IMR-90 (cell line): ENCODE measurements around the gene CPOX. TPM values are rescaled to one million over a fixed set of nuclear protein-coding genes. Genes with fewer than 3 reads are reported as not detected.

ENCODE experiments used
- ATAC-seq: fragments of 200-7000 bp; cut with Tn5 transposase; 2 replicates; pipeline ENCODE4 v1.9.1; 2020; ENCODE audit warnings: low read depth, mild to moderate bottlenecking, moderate library complexity
- BruUV-seq: library from RNA; stranded (reverse); fragments of 400-500 nt; replicated peaks from 2 replicates; lab custom pipeline; 2021; lab: Mats Ljungman, UMichigan
- CTCF ChIA-PET: fragments of 300-600 bp; formaldehyde crosslinking; extraction: SDS; loops from one replicate; lab custom pipeline; 2021; ENCODE audit warnings: antibody characterized with exemption; lab: Yijun Ruan, JAX
- POLR2A ChIA-PET: fragments of 300-600 bp; sonication (Branson Sonifier 250); formaldehyde crosslinking; loops from one replicate; lab custom pipeline; 2022; ENCODE audit warnings: antibody characterized with exemption; ENCODE audit not compliant: unreplicated experiment; lab: Charles Lee
- DNase-seq: peaks from one replicate; pipeline ENCODE4 v3.0.0; 2013
- H2AFZ ChIP-seq: replicated peaks from 2 replicates; pipeline ENCODE3; 2013; ENCODE audit warnings: low read length, mild to moderate bottlenecking; ENCODE audit not compliant: poor library complexity
- H2AK5ac ChIP-seq: 2 replicates; pipeline ENCODE4 v1.6.1; 2013; ENCODE audit warnings: low read depth, low read length, inconsistent platforms
- H2AK9ac ChIP-seq: replicated peaks from 2 replicates; pipeline ENCODE3; 2013; ENCODE audit warnings: mild to moderate bottlenecking, low read depth, low read length, moderate library complexity; ENCODE audit not compliant: poor library complexity
- H2BK120ac ChIP-seq: 2 replicates; pipeline ENCODE4 v1.6.1; 2013; ENCODE audit warnings: low read depth, low read length, inconsistent platforms
- H2BK15ac ChIP-seq: 3 replicates; pipeline ENCODE4 v1.6.1; 2013; ENCODE audit warnings: low read depth, low read length, inconsistent platforms
- H2BK20ac ChIP-seq: 2 replicates; pipeline ENCODE4 v1.6.1; 2013; ENCODE audit warnings: low read depth, mild to moderate bottlenecking, inconsistent platforms, low read length, moderate library complexity
- H2BK5ac ChIP-seq: 2 replicates; pipeline ENCODE4 v1.6.1; 2013; ENCODE audit warnings: mild to moderate bottlenecking, low read depth, low read length, inconsistent platforms; ENCODE audit not compliant: poor library complexity, severe bottlenecking
- H3K14ac ChIP-seq: replicated peaks from 2 replicates; pipeline ENCODE4 v1.6.1; 2013; ENCODE audit warnings: low read depth, low read length, inconsistent platforms
- H3K18ac ChIP-seq: 2 replicates; pipeline ENCODE4 v1.6.1; 2013; ENCODE audit warnings: low read depth, low read length, control low read depth
- H3K23ac ChIP-seq: 2 replicates; pipeline ENCODE4 v1.6.1; 2013; ENCODE audit warnings: low read depth, low read length, inconsistent platforms
- H3K27ac ChIP-seq: 2 replicates; pipeline ENCODE4 v1.5.1; 2013; ENCODE audit warnings: mild to moderate bottlenecking, control low read depth, low read length; ENCODE audit not compliant: insufficient read depth
- H3K27me3 ChIP-seq: 2 replicates; pipeline ENCODE4 v1.6.1; 2013; ENCODE audit warnings: low read length; ENCODE audit not compliant: control insufficient read depth, insufficient read depth
- H3K36me3 ChIP-seq: 2 replicates; pipeline ENCODE4 v1.6.1; 2013; ENCODE audit warnings: low read length, mixed read lengths; ENCODE audit not compliant: control insufficient read depth, insufficient read depth
- H3K4ac ChIP-seq: 2 replicates; pipeline ENCODE4 v1.6.1; 2013; ENCODE audit warnings: low read depth, low read length, inconsistent platforms
- H3K4me1 ChIP-seq: 2 replicates; pipeline ENCODE4 v1.6.1; 2013; ENCODE audit warnings: low read length, mixed read lengths; ENCODE audit not compliant: control insufficient read depth, insufficient read depth
- H3K4me2 ChIP-seq: 2 replicates; pipeline ENCODE4 v1.6.1; 2013; ENCODE audit warnings: low read depth, mild to moderate bottlenecking, control low read depth, low read length, moderate library complexity
- H3K4me3 ChIP-seq: 2 replicates; pipeline ENCODE4 v1.5.1; 2013; ENCODE audit warnings: low read depth, mild to moderate bottlenecking, control low read depth, low read length, moderate library complexity; ENCODE audit not compliant: insufficient read depth
- H3K56ac ChIP-seq: 2 replicates; pipeline ENCODE4 v1.6.1; 2013; ENCODE audit warnings: low read length, inconsistent platforms; ENCODE audit not compliant: insufficient read depth; ENCODE audit errors: extremely low read depth
- H3K79me1 ChIP-seq, 2 experiments: 2 replicates each; pipeline ENCODE4 v1.6.1; 2013; ENCODE audit warnings: low read length in 2 of 2, inconsistent platforms in 1 of 2, low read depth in 1 of 2
- H3K9ac ChIP-seq: 2 replicates; pipeline ENCODE4 v1.6.1; 2013; ENCODE audit warnings: low read depth, low read length, control low read depth
- H3K9me1 ChIP-seq: 2 replicates; pipeline ENCODE4 v1.6.1; 2013; ENCODE audit warnings: low read length, inconsistent platforms; ENCODE audit not compliant: insufficient read depth
- H3K9me3 ChIP-seq: 2 replicates; pipeline ENCODE4 v1.6.1; 2013; ENCODE audit warnings: low read length; ENCODE audit not compliant: control insufficient read depth, insufficient read depth
- H4K20me1 ChIP-seq: 2 replicates; pipeline ENCODE4 v1.6.1; 2013; ENCODE audit warnings: low read length, inconsistent platforms; ENCODE audit not compliant: insufficient read depth
- H4K5ac ChIP-seq: 2 replicates; pipeline ENCODE4 v1.6.1; 2013; ENCODE audit warnings: mild to moderate bottlenecking, low read depth, low read length, control low read depth
- H4K8ac ChIP-seq, 2 experiments: 2 replicates each; pipeline ENCODE4 v1.6.1; 2013; ENCODE audit warnings: low read depth in 2 of 2, low read length in 2 of 2, control low read depth in 1 of 2, inconsistent platforms in 1 of 2
- H4K91ac ChIP-seq: 2 replicates; pipeline ENCODE4 v1.6.1; 2013; ENCODE audit warnings: low read depth, low read length, inconsistent platforms; ENCODE audit not compliant: insufficient read depth
- BHLHE40 ChIP-seq: fragments of 150-350 bp; IDR thresholded peaks from 2 replicates; pipeline ENCODE4 v1.6.1; 2016; ENCODE audit warnings: mild to moderate bottlenecking, low read depth, low read length
- CEBPB ChIP-seq: IDR thresholded peaks from 2 replicates; pipeline ENCODE4 v1.6.1; 2012; ENCODE audit warnings: low read depth, low read length, improper control_type of control experiment
- CHD1 ChIP-seq: IDR thresholded peaks from 2 replicates; pipeline ENCODE4 v1.6.1; 2012; ENCODE audit warnings: low read depth, low read length, improper control_type of control experiment
- FOS ChIP-seq: fragments of 150-350 bp; IDR thresholded peaks from 2 replicates; pipeline ENCODE4 v1.6.1; 2016; ENCODE audit warnings: low read depth, low read length
- MAFK ChIP-seq: IDR thresholded peaks from 2 replicates; pipeline ENCODE4 v1.6.1; 2012; ENCODE audit warnings: low read depth, low read length, improper control_type of control experiment
- MAZ ChIP-seq: IDR thresholded peaks from 2 replicates; pipeline ENCODE4 v1.6.1; 2012; ENCODE audit warnings: low read depth, mild to moderate bottlenecking, low read length, improper control_type of control experiment, moderate library complexity, borderline replicate concordance
- MXI1 ChIP-seq: IDR thresholded peaks from 2 replicates; pipeline ENCODE4 v1.6.1; 2012; ENCODE audit warnings: low read depth, mild to moderate bottlenecking, low read length, moderate library complexity, borderline replicate concordance
- NFE2L2 ChIP-seq: fragments of 150-350 bp; IDR thresholded peaks from 2 replicates; pipeline ENCODE4 v1.6.1; 2016; ENCODE audit warnings: low read depth, mild to moderate bottlenecking, low read length
- POLR2A ChIP-seq: IDR thresholded peaks from 2 replicates; pipeline ENCODE4 v1.6.1; 2012; ENCODE audit warnings: mild to moderate bottlenecking, low read depth, low read length
- RAD21 ChIP-seq: IDR thresholded peaks from 2 replicates; pipeline ENCODE4 v1.6.1; 2012; ENCODE audit warnings: low read length, improper control_type of control experiment
- RCOR1 ChIP-seq: IDR thresholded peaks from 2 replicates; pipeline ENCODE4 v1.6.1; 2012; ENCODE audit warnings: mild to moderate bottlenecking, low read length, improper control_type of control experiment; ENCODE audit not compliant: insufficient replicate concordance
- RFX5 ChIP-seq: IDR thresholded peaks from 2 replicates; pipeline ENCODE4 v1.8.0; 2012; ENCODE audit warnings: low read depth, mild to moderate bottlenecking, low read length, moderate library complexity
- SMC3 ChIP-seq: fragments of 150-350 bp; IDR thresholded peaks from 2 replicates; pipeline ENCODE4 v1.6.1; 2016; ENCODE audit warnings: low read depth, mild to moderate bottlenecking, antibody characterized with exemption, low read length, moderate library complexity
- dilution Hi-C: fragments of 300-500 bp; cut with HindIII; formaldehyde crosslinking; loops from one replicate; pipeline ENCODE4 v1.14.3; 2018; ENCODE audit warnings: low sequenced_read_pairs; ENCODE audit not compliant: unreplicated experiment
- in situ Hi-C: fragments of 300-500 bp; cut with MboI; formaldehyde crosslinking; loops from 3 replicates; pipeline ENCODE4 v1.14.3; 2019; ENCODE audit warnings: low sequenced_read_pairs, inconsistent platforms, mixed read lengths
- intact Hi-C: fragments of 100-400 bp; cut with micrococcal nuclease; formaldehyde crosslinking; loops from 2 replicates; pipeline ENCODE4 v1.10.0; 2022
- polyA plus RNA-seq, 3 experiments: library from polyadenylated mRNA; depleted of rRNA; stranded (reverse); fragments of >200 nt; gene quantifications; 2 replicates each; pipeline ENCODE4 v1.2.3, GENCODE V29; 2012; ENCODE audit warnings: low replicate concordance in 1 of 3
- total RNA-seq: library from RNA; depleted of rRNA; stranded (reverse); fragments of >200 nt; gene quantifications from 2 replicates; pipeline ENCODE4 v1.2.3, GENCODE V29; 2012
- TF ChIP-seq, protein P1 (sequence below): fragments of 150-350 bp; IDR thresholded peaks from 2 replicates; pipeline ENCODE4 v1.6.1; 2017; ENCODE audit warnings: mild to moderate bottlenecking, antibody characterized with exemption, low read length, low read depth
- TF ChIP-seq, protein P2 (sequence below): fragments of 150-350 bp; IDR thresholded peaks from 2 replicates; pipeline ENCODE4 v1.6.1; 2016; ENCODE audit warnings: low read depth, mild to moderate bottlenecking, low read length, moderate library complexity, borderline replicate concordance
- TF ChIP-seq, protein P3 (sequence below): conservative IDR thresholded peaks from 2 replicates; pipeline ENCODE4 v1.5.1; 2012; ENCODE audit warnings: mild to moderate bottlenecking, low read depth, low read length, improper control_type of control experiment

Gene CPOX
- total and polyA plus RNA-seq, 2 of the 4 experiments (the other 2 are of a cell fraction), result 14.5 to 19.4 TPM

DNA sequence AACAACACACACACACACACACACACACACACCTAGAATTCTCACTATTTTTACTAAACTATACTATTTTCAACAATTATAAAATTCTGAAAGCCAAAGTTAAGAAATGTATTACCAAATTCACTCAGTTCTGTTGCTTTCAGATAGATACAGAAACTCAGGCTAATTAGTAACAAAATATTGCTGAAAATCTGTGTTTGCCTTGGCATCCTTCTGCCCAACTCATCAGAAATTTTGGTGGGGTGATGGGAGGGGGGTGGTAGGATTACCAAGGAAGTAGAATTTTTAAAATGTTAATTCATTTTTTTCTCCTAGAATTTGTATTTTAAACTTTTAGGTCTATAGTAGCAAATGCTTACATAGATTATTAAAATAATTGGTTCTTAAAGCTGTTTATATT is 2.7 kb upstream of the CPOX start:
- Histone ChIP-seq H3K4me3 (no peak overlapping the region), H2BK20ac (no peak overlapping the region), H2AK5ac (no peak overlapping the region), H3K23ac (no peak overlapping the region), H3K9ac (no peak overlapping the region), H3K4me2 (no peak overlapping the region), H3K79me1 (peaks cover 8 to 16% of the 10 kb centered on the region in 2 experiments; a peak in 3 of 4 replicates), H3K9me1 (no peaks in the 10 kb centered on the region), H2AFZ (no peak overlapping the region), H2AK9ac (no peak overlapping the region), H4K8ac (no peak overlapping the region), H2BK120ac (no peak overlapping the region), H3K36me3 (no peaks in the 10 kb centered on the region), H4K20me1 (no peaks in the 10 kb centered on the region), H3K4ac (no peak overlapping the region), H4K5ac (no peak overlapping the region), H4K91ac (no peak overlapping the region), H3K27ac (no peak overlapping the region), H3K18ac (no peak overlapping the region), H2BK15ac (no peak overlapping the region), H3K27me3 (no peaks in the 10 kb centered on the region), H3K4me1 (peaks cover 2% of the 10 kb centered on the region; the same call in 1 of the 2 replicates), H3K14ac (no peak overlapping the region), H2BK5ac (no peak overlapping the region), H3K56ac (no peak overlapping the region), H3K9me3 (no peaks in the 10 kb centered on the region)
- BruUV-seq, result no TSS peak
- TF ChIP-seq FOS (no peak), RAD21 (no peak), RFX5 (no peak), CHD1 (no peak), MAZ (no peak), MAFK (no peak), RCOR1 (no peak), NFE2L2 (no peak), CEBPB (no peak), MXI1 (no peak), BHLHE40 (no peak), SMC3 (no peak), POLR2A (no peak)
- TF ChIP-seq, protein P1, sequence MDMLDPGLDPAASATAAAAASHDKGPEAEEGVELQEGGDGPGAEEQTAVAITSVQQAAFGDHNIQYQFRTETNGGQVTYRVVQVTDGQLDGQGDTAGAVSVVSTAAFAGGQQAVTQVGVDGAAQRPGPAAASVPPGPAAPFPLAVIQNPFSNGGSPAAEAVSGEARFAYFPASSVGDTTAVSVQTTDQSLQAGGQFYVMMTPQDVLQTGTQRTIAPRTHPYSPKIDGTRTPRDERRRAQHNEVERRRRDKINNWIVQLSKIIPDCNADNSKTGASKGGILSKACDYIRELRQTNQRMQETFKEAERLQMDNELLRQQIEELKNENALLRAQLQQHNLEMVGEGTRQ, result no peak
- TF ChIP-seq, protein P2, sequence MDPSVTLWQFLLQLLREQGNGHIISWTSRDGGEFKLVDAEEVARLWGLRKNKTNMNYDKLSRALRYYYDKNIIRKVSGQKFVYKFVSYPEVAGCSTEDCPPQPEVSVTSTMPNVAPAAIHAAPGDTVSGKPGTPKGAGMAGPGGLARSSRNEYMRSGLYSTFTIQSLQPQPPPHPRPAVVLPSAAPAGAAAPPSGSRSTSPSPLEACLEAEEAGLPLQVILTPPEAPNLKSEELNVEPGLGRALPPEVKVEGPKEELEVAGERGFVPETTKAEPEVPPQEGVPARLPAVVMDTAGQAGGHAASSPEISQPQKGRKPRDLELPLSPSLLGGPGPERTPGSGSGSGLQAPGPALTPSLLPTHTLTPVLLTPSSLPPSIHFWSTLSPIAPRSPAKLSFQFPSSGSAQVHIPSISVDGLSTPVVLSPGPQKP, result no peak
- TF ChIP-seq, protein P3, sequence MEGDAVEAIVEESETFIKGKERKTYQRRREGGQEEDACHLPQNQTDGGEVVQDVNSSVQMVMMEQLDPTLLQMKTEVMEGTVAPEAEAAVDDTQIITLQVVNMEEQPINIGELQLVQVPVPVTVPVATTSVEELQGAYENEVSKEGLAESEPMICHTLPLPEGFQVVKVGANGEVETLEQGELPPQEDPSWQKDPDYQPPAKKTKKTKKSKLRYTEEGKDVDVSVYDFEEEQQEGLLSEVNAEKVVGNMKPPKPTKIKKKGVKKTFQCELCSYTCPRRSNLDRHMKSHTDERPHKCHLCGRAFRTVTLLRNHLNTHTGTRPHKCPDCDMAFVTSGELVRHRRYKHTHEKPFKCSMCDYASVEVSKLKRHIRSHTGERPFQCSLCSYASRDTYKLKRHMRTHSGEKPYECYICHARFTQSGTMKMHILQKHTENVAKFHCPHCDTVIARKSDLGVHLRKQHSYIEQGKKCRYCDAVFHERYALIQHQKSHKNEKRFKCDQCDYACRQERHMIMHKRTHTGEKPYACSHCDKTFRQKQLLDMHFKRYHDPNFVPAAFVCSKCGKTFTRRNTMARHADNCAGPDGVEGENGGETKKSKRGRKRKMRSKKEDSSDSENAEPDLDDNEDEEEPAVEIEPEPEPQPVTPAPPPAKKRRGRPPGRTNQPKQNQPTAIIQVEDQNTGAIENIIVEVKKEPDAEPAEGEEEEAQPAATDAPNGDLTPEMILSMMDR, result no peak
- no peak for ATAC-seq
- ChIA-PET POLR2A (no interaction called here), CTCF (interaction anchor here (0.8 to 2.3 kb wide), 2 partner anchors 217 to 219 kb away, joined by 3 to 9 read pairs; no protein-coding TSS in a partner anchor)
- intact Hi-C loops, result no loop called here
- in situ Hi-C loops, result loop anchor here (25.0 kb wide), 1 partner anchor 784 kb away; the partner anchor contains the start of gene CRYBG3
- DNase-seq, result no peak
- dilution Hi-C loops, result no loop called here
